Muscle of back (tissue), 11 donors: ENCODE results near the gene LARP4B. TPM values are rescaled to one million over a fixed set of nuclear protein-coding genes. Genes with fewer than 3 reads are reported as not detected.

Experiments used
- DNase-seq, 3 donors: peaks; one replicate each; pipeline versions ENCODE4 v3.0.0 to v3.0.0-alpha.2; 2013
- polyA plus RNA-seq, 10 donors: library from polyadenylated mRNA; unstranded; fragments of 120-200 nt; gene quantifications; one replicate each; pipeline ENCODE4 v1.2.1, GENCODE V29; 2013; ENCODE audit not compliant: insufficient read length in 10 of 10

Gene LARP4B
- polyA plus RNA-seq, 10 donors, result 47.9 to 81.4 (median 59.1) TPM

DNA sequence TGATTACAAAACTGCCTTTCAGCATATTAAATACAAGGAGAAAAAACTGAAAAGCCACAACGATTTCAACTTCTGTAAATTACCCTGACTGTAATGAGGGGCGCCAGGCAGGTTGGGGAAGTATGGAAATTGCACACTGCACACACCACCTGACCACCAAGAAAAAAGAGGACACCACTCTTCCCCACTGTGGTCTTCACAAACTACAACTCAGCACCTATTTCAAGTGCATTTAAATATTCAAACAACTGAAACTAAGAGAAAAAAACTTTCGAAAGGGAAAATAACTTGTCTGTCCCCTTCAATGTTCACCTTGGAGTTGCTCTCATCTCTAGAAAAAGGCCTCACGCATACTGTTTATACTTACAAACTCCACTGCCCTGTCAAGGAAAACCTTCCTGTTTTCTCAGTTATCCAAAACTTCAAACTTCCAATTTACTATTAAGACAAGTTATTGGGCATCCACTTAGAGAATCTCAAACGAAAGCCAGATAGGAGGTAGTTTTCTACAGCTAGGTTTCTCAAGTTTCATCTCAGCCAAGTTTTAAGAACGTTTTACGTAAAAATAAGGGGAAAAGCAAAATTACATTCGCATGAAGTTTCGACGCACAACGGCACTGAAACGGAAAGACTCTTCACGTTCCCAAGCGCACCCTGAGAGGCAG is 1.4 kb downstream of the LARP4B start:
- no peak for DNase-seq

DNA sequence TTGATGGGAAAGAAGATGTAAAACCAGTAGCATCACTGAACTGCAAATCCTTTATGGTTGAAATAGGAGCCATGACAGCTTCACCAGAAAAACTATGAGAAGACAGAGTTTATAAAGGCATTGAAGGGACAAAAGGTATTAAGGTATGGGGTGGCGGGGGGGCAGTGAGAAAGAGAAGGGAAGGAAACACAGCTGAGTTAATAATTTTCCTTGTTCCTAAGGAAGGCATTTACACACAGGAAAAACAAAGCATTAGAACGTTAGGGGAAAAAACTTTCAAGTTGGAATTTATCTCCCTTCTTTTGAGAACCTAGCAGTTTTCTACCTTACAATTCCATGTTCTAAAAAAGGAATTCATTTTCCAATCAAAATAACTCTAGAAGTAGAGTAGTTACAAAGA is 4.4 kb downstream of the LARP4B start:
- DNase-seq, result no peak

DNA sequence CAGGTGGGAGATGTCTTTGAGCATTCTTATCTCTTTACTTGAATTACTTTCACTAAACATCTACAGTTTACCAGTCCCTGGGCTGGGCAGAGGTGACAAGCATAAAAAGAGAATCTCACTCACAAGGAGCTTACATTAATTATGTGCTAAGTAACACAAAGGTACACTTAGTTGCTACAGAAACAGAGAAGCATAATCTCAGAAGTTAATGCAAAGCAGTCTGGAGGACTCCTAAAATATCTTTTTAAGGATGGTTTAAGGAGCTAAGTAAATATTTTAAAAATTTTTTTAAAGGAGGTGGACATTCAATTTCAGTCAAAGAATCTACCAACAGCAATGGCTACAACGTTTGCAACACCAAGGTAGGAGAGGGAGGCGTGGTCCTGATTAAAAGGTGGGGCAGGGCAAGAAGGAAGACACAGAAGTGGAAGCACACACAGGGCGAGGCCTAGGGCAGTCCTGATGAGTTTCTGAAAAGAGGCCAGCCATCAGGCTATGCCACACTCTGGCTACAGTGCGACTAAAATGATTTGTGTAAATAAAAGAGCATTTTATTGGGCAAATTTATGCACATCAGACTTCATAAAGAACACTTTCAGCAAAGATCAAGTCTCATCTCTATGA is 5.3 kb downstream of the LARP4B start:
- no peak for DNase-seq

GRCh38 chr10:924524-924859 is 7.0 kb downstream of the LARP4B start:
- DNase-seq, result no peak

- no peak for DNase-seq
These were observed 7.5 kb downstream of the LARP4B start for GRCh38 chr10:923844-924523.

- DNase-seq, result peak in 1 of 3 donors; percentile 34
These were observed 9.8 kb downstream of the LARP4B start for GRCh38 chr10:921471-922414.

- DNase-seq, result no peak
These were observed 11.1 kb downstream of the LARP4B start for GRCh38 chr10:920450-920849.

DNA sequence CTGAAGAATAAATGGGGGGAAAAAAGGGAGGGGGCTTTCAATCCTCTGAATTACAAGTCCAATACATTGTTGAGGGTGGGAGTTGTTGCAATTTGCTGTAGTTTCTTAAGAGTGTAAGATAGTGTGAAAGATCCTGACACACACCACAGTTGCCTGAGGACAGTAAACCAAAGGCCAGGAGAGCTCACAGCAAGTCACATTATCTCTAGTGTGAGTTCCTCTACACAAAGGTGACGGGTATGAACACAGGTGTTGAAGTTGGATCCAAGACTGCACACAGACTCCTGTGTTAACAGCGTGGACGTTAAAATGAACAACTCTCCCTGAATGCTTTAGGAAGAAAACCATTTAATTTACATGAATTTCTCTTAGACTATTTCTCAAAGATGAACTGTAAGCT is 12.0 kb downstream of the LARP4B start:
- DNase-seq, result no peak

DNA sequence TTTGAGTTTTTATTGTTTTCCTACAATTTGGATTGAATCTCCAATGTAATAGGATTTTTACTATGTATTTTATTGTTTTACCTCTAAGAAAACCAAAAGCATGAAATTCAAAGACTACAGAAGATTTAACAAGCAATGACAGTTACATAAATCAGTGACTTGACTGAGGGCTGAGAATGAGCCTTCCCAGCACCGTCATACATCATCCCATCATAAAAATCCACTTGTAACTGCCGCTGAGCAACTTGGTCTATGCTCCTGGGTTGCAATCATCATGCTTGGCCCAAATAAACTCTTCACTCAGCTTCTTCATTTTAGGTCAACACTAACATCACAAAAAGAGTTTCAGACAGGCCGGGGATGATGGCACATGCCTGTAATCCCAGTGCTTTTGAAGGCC is 13.5 kb downstream of the LARP4B start:
- DNase-seq, result no peak

DNA sequence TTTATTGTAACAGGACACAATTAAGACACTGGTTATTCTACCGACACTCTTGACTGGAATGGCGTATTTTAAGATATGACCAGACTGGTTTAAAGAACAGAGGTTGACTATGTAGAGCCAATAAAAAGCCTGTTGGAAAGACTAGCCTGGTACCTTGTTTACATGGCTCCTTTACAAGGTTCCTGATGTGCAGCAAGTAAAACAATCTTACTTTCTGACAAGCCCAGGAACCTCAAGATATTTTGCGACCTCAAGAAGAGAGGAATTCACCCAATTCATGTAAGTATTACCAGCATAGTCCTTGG is 14.1 kb downstream of the LARP4B start:
- no peak for DNase-seq

DNA sequence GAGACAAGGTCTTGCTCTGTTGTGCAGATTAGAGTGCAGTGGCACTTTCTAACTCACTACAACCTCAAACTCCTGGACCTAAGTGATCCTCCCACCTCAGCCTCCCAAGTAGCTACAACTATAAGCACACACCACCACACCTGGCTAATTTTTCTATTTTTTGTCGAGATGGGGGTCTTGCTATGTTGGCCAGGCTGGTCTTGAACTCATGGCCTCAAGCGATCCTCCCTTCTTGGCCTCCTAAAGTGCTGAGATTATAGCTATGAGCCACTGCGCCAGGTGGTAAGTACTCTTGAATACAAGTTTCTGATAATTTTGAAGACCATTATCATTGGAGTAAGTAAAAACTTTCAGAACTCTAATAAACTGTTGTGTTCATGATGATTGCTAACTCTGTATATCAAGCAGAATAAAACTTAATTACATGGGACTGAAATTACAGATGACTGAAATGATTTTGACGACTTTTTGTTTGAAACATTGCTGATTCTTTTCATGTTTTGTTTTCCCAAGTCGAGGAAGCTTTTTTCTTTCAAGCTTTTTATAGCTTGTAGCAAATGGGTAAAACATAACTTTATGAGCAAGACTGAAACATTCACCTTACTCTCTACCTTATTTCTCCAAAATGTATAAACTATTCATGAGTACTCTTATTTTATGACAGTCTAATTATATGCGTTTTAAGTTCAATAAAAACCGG is 14.6 kb downstream of the LARP4B start:
- DNase-seq, result no peak

GRCh38 chr10:909831-910230 is 21.7 kb downstream of the LARP4B start:
- no peak for DNase-seq

DNA sequence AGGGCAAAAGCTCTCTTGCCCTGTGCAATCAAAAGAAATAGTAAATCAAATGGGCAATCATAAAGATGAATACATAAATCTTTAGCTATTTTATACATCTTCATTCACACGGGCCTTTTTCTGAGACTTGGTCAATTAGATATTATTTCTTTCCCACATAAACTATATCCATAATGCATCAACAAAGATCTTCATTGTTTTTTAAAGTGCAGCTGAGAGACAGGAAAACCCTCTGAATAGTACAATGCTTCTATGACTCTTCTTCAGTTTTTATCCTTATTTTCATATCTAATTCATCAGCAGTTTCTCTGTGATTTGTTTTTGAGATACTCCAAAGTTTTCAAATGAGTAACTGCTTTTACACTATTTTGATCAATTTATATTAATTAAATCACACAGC is 25.5 kb downstream of the LARP4B start:
- DNase-seq, result no peak

DNA sequence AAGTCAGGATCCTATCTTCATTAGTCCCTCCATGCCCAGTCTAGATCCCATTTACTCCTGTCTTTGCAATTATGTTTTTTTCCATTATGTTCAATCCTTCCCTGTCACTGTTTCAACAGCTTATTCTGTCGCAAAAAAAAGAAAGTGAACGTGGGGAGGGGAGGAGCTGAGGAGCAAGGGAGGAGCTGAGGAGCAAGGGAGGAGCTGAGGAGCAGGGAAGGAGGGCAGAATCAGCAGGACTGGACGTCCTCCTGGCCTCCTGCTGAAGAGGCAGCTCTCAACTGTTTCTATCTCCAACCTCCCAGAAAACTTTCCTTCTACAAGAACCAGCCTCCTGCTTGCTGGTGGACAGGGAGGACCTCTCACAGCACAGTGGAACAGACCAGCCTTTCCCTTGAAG is 26.0 kb downstream of the LARP4B start:
- no peak for DNase-seq

- no peak for DNase-seq
These were observed 27.1 kb downstream of the LARP4B start for GRCh38 chr10:904403-904802.

- DNase-seq, result no peak
These were observed 33.4 kb downstream of the LARP4B start for GRCh38 chr10:898141-898540.

- DNase-seq, result no peak
These were observed 34.5 kb downstream of the LARP4B start for GRCh38 chr10:896982-897381.

DNA sequence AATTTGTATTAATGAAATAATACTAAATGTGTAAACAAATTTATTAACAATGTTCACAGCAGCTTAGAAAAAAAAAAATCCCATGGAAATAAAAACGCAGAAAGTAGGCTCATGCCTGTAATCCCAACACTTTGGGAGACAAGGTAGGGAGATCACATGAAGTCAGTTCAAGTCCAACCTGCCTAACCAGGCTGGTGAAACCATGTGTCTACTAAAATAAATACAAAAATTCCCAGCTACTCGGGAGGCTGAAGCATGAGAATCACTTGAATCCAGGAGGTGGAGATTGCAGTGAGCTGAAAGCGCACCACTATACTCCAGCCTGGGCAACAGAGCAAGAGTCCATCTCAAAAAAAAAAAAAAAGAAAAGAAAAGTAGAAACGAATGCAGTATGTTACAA is 36.2 kb downstream of the LARP4B start:
- no peak for DNase-seq

- no peak for DNase-seq
These were observed 52.6 kb downstream of the LARP4B start for GRCh38 chr10:878895-879294.

- DNase-seq, result no peak
These were observed 53.2 kb downstream of the LARP4B start for GRCh38 chr10:878333-878759.

DNA sequence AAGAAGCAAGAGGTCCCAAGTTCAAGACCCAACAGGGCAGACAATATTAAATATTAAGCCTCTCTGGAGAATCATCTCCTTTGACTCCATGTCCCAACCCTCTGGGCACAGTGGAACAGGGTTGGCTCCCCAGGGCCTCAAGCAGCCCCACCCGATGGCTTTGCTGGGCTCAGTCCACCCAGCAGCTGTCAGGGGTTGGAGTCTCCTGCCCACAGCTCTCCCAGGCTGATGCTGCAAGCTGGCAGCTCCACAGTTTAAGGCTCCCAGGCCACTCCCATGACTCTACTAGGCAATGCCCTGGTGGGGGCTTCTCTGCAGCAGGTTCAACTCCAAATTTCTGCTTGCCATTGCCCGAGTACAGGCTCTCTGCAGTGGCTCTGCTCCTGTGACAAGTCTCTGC is 55.1 kb downstream of the LARP4B start:
- no peak for DNase-seq

GRCh38 chr10:873020-873419 is 58.5 kb downstream of the LARP4B start:
- peak in 2 of 3 donors; percentile 23 to 42 for DNase-seq
